ENCODE data around the gene APCDD1L. TPM values are rescaled to one million over a fixed set of nuclear protein-coding genes. Genes with fewer than 3 reads are reported as not detected.

APCDD1L gene
- total and polyA plus RNA-seq, 11 donors = 0.24 to 1.1 (median 0.60) TPM; not detected in 2

- WGBS, 4 donors = 67 to 77% (median 73%) methylated on average over 5 of the region's 5 CpGs
- peaks cover 0 to 41% (median 24%) of the 10 kb centered on the region in 12 donors for H3K9me3 ChIP-seq
- peaks cover 0 to 10% (median 0%) of the 10 kb centered on the region in 12 donors for H3K4me1 ChIP-seq
- H3K27ac ChIP-seq = no peak overlapping the region
- TF ChIP-seq POLR2A (IDR thresholded peaks at IDR 0.05) (no peak), CTCF (IDR thresholded peaks at IDR 0.05) (no peak)
- DNase-seq (no peak), ATAC-seq (no peak)
- H3K27me3 ChIP-seq = no peaks in the 10 kb centered on the region
- intact Hi-C loops (cut with DNase I) = loop anchor here in 1 of 10 donors (10.0 kb wide), 1 partner anchor 142 kb away; no protein-coding TSS in a partner anchor
- no peaks in the 10 kb centered on the region for H3K36me3 ChIP-seq
- no peak overlapping the region for H3K4me3 ChIP-seq
Observed at GRCh38 chr20:58483051-58483450, 32.1 kb downstream of the APCDD1L start.

GRCh38 chr20:58482416-58482815, 32.8 kb downstream of the APCDD1L start:
- H3K27ac ChIP-seq = no peak overlapping the region
- peaks cover 0 to 46% (median 26%) of the 10 kb centered on the region in 12 donors for H3K9me3 ChIP-seq
- H3K36me3 ChIP-seq = no peaks in the 10 kb centered on the region
- intact Hi-C loops (cut with DNase I) = loop anchor here in 1 of 10 donors (10.0 kb wide), 1 partner anchor 142 kb away; no protein-coding TSS in a partner anchor
- WGBS, 4 donors = 50 to 60% (median 57%) methylated on average over 10 of the region's 10 CpGs
- TF ChIP-seq CTCF (IDR thresholded peaks at IDR 0.05) (no peak), POLR2A (IDR thresholded peaks at IDR 0.05) (no peak)
- no peaks in the 10 kb centered on the region for H3K27me3 ChIP-seq
- no peak for ATAC-seq
- no peak for DNase-seq
- no peak overlapping the region for H3K4me3 ChIP-seq
- H3K4me1 ChIP-seq = peaks cover 0 to 10% (median 0%) of the 10 kb centered on the region in 12 donors

- no peak for DNase-seq
- peak in 3 of 4 donors; percentile 46 to 63 (median 46) for ATAC-seq
- 26 to 31% (median 28%) methylated on average over 18 of the region's 18 CpGs for WGBS, 4 donors
- H3K27me3 ChIP-seq = no peaks in the 10 kb centered on the region
- peaks cover 0 to 46% (median 22%) of the 10 kb centered on the region in 12 donors for H3K9me3 ChIP-seq
- peaks cover 0 to 10% (median 0%) of the 10 kb centered on the region in 12 donors for H3K4me1 ChIP-seq
- no peaks in the 10 kb centered on the region for H3K36me3 ChIP-seq
- intact Hi-C loops (cut with DNase I) = loop anchor here in 1 of 10 donors (10.0 kb wide), 1 partner anchor 143 kb away; no protein-coding TSS in a partner anchor
- peak overlapping the region in 5 of 12 donors; percentile 21 to 77 (median 65) for H3K27ac ChIP-seq
- TF ChIP-seq CTCF (IDR thresholded peaks at IDR 0.05) (peak; percentile 14 to 50 (median 34)), POLR2A (IDR thresholded peaks at IDR 0.05) (no peak)
- H3K4me3 ChIP-seq = no peak overlapping the region
Observed at GRCh38 chr20:58481481-58482021, 33.6 kb downstream of the APCDD1L start.

GRCh38 chr20:58480551-58481336, 34.5 kb downstream of the APCDD1L start:
- WGBS, 4 donors = 71 to 76% (median 73%) methylated on average over 16 of the region's 16 CpGs
- peak in 1 of 5 donors; percentile 37 for DNase-seq
- no peak for TF ChIP-seq CTCF (IDR thresholded peaks at IDR 0.05)
- TF ChIP-seq POLR2A (IDR thresholded peaks at IDR 0.05) = no peak
- Histone ChIP-seq H3K9me3 (peaks cover 0 to 38% (median 14%) of the 10 kb centered on the region in 12 donors), H3K36me3 (no peaks in the 10 kb centered on the region), H3K4me3 (no peak overlapping the region), H3K4me1 (peaks cover 0 to 10% (median 0%) of the 10 kb centered on the region in 12 donors), H3K27me3 (no peaks in the 10 kb centered on the region), H3K27ac (peak overlapping the region in 6 of 12 donors; percentile 21 to 77 (median 60))
- peak in 3 of 4 donors; percentile 41 to 77 (median 63) for ATAC-seq
- intact Hi-C loops (cut with DNase I) = loop anchor here in 1 of 10 donors (10.0 kb wide), 1 partner anchor 144 kb away; no protein-coding TSS in a partner anchor

Measured in heart left ventricle (tissue), 16 donors.